NOMO-1 (cell line): ENCODE results near the gene DROSHA.

Experiments used
- DNase-seq, 2 experiments: peaks; one replicate each; lab custom pipeline; 2025; ENCODE audit not compliant: unreplicated experiment in 2 of 2; lab: John Stamatoyannopoulos, UW

The DROSHA gene

GRCh38 chr5:31530541-31531265 lies 1.2 kb downstream of the DROSHA start:
- DNase-seq = peak; percentile 40 to 47

- no peak for DNase-seq
Measured at GRCh38 chr5:31523041-31523440, 8.9 kb downstream of the DROSHA start.

- DNase-seq = peak; percentile 54 to 66
Measured at GRCh38 chr5:31516802-31517201, 15.1 kb downstream of the DROSHA start.

- DNase-seq = no peak
Measured at GRCh38 chr5:31511305-31511704, 20.6 kb downstream of the DROSHA start.

GRCh38 chr5:31504529-31504928 lies 27.4 kb downstream of the DROSHA start:
- DNase-seq = no peak

- DNase-seq = no peak
Measured at GRCh38 chr5:31502506-31502905, 29.4 kb downstream of the DROSHA start.

GRCh38 chr5:31500256-31500655 lies 31.6 kb downstream of the DROSHA start:
- DNase-seq = no peak

- no peak for DNase-seq
Measured at GRCh38 chr5:31496891-31497290, 35.0 kb downstream of the DROSHA start.

GRCh38 chr5:31496301-31496700 lies 35.6 kb downstream of the DROSHA start:
- no peak for DNase-seq

GRCh38 chr5:31495336-31495735 lies 36.6 kb downstream of the DROSHA start:
- no peak for DNase-seq

- DNase-seq = no peak
Measured at GRCh38 chr5:31492869-31493268, 39.0 kb downstream of the DROSHA start.

- DNase-seq = no peak
Measured at GRCh38 chr5:31487506-31487905, 44.4 kb downstream of the DROSHA start.

- DNase-seq = no peak
Measured at GRCh38 chr5:31486441-31486840, 45.5 kb downstream of the DROSHA start.

- no peak for DNase-seq
Measured at GRCh38 chr5:31485376-31486207, 46.3 kb downstream of the DROSHA start.

GRCh38 chr5:31481531-31482165 lies 50.2 kb downstream of the DROSHA start:
- no peak for DNase-seq

- peak in 1 of 2 experiments; percentile 13 for DNase-seq
Measured at GRCh38 chr5:31479706-31480105, 52.2 kb downstream of the DROSHA start.

- DNase-seq = peak in 1 of 2 experiments; percentile 45
Measured at GRCh38 chr5:31478901-31479300, 53.0 kb downstream of the DROSHA start.

GRCh38 chr5:31477971-31478370 lies 53.9 kb downstream of the DROSHA start:
- no peak for DNase-seq

GRCh38 chr5:31477516-31477915 lies 54.4 kb downstream of the DROSHA start:
- DNase-seq = no peak

- DNase-seq = no peak
Measured at GRCh38 chr5:31476738-31477141, 55.2 kb downstream of the DROSHA start.

GRCh38 chr5:31471916-31472315 lies 60.0 kb downstream of the DROSHA start:
- no peak for DNase-seq

GRCh38 chr5:31471040-31471439 lies 60.9 kb downstream of the DROSHA start:
- no peak for DNase-seq
